ENCODE results near the gene PGGHG. TPM values are rescaled to one million over a fixed set of nuclear protein-coding genes. Genes with fewer than 3 reads are reported as not detected.
A peak's percentile ranks its signal among the peaks of the same experiment; 100 is the strongest.

PGGHG gene
- polyA plus RNA-seq, 4 donors: 86.9 to 154 (median 122) TPM

DNA sequence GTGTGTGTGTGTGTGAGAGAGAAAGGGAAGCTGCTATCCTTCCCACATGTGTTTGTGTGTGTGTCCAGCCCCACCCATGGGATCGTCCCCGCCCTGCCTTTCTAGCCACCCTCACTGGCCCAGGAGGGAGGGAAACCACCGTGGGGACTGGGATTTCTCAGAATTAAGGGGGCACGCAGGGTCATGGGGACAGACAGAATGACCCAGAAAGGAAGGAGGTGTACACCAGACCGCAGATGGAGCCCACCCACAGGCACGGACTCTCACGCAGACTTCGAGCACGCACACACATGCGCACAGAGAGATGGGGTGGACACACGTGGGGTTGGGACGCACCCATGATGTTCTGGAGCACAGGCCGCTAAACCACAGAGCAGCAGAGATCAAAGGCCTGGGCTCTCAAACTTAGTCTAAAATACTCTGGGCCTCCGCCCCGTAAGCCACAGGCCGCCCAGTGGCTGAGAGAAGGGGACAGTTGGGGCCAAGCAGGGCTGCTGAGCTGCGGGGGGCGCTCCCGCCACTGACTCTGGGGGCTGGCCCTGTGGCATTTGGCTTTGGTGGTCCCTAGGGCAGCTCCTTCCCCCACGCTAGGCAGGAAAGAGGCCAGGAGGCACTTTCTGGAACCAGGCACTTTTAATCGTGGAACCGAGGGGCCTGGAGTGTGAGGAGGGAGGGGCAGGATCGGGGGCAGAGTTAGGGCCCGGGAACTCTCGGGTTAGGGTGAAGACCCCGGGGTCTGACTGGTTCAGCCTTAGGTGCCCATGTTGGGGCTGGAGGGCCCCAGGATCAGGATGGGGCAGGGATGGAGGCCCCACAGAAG is 8.9 kb downstream of the PGGHG start:
- DNase-seq (no peak), FAIRE-seq (no peak)
- H3K4me3 ChIP-seq (ENCODE audit: low read depth in 1 of 3, low read length in 3 of 3): no peak overlapping the region
- H3K9me3 ChIP-seq (ENCODE audit: control insufficient read depth in 2 of 2, insufficient read depth in 1 of 2, low read depth in 1 of 2, low read length in 1 of 2): no peaks in the 10 kb centered on the region
- WGBS, 3 donors: 11 to 39% (median 20%) methylated on average over 25 to 26 of the region's 26 CpGs
- H3K27me3 ChIP-seq (ENCODE audit: control insufficient read depth in 3 of 3, insufficient read depth in 3 of 3, low read length in 3 of 3): peaks cover 0 to 15% (median 0%) of the 10 kb centered on the region in 3 donors
- H3K4me1 ChIP-seq (ENCODE audit: control insufficient read depth in 3 of 3, insufficient read depth in 2 of 3, low read depth in 1 of 3, low read length in 2 of 3): peaks cover 0 to 12% (median 0%) of the 10 kb centered on the region in 3 donors
- peaks cover 0 to 32% (median 0%) of the 10 kb centered on the region in 3 donors for H3K36me3 ChIP-seq (ENCODE audit: control insufficient read depth in 3 of 3, insufficient read depth in 2 of 3, low read depth in 1 of 3, low read length in 3 of 3)
- H3K27ac ChIP-seq (ENCODE audit: low read depth in 1 of 3, low read length in 2 of 3): peak overlapping the region in 1 of 3 donors; percentile 32

DNA sequence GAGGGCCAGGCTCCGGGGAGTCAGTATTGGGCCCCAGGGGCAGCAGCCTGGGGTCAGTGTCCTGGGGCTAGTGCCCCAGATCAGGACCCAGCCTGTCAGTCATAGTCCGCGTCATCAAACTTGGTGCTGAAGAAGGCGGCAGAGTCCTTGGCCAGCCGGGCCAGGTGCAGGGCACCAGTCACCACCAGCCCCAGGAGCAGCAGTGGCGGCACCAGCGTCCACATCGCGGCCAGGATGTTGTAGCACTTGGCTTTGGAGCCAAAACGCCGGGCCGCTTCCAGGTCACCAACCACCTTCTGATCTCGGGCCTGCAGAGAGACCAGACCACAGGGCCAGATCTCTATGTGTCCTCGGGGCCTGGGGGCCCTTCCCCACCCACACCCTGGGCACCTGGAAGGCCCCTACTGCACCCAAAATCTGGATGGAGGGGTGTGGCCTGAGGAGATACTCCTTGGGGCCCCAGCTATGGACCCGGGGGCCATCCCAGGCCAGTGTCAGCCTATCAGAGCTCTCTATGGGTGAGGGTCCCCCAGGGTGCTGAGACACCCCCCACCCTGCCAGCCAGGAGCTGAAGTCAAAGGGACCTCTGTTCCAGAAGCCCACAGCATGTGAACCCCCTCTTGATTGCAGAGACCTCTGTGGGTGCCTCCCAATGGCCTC is 9.6 kb downstream of the PGGHG start:
- 19 to 48% (median 34%) methylated on average over 14 to 15 of the region's 15 CpGs for WGBS, 3 donors
- no peak for FAIRE-seq
- no peak for DNase-seq
- H3K27ac ChIP-seq (ENCODE audit: low read depth in 1 of 3, low read length in 2 of 3): no peak overlapping the region
- peaks cover 0 to 24% (median 0%) of the 10 kb centered on the region in 3 donors for H3K36me3 ChIP-seq (ENCODE audit: control insufficient read depth in 3 of 3, insufficient read depth in 2 of 3, low read depth in 1 of 3, low read length in 3 of 3)
- peaks cover 0 to 15% (median 0%) of the 10 kb centered on the region in 3 donors for H3K27me3 ChIP-seq (ENCODE audit: control insufficient read depth in 3 of 3, insufficient read depth in 3 of 3, low read length in 3 of 3)
- H3K9me3 ChIP-seq (ENCODE audit: control insufficient read depth in 2 of 2, insufficient read depth in 1 of 2, low read depth in 1 of 2, low read length in 1 of 2): no peaks in the 10 kb centered on the region
- H3K4me3 ChIP-seq (ENCODE audit: low read depth in 1 of 3, low read length in 3 of 3): no peak overlapping the region
- H3K4me1 ChIP-seq (ENCODE audit: control insufficient read depth in 3 of 3, insufficient read depth in 2 of 3, low read depth in 1 of 3, low read length in 2 of 3): peaks cover 0 to 12% (median 0%) of the 10 kb centered on the region in 3 donors

DNA sequence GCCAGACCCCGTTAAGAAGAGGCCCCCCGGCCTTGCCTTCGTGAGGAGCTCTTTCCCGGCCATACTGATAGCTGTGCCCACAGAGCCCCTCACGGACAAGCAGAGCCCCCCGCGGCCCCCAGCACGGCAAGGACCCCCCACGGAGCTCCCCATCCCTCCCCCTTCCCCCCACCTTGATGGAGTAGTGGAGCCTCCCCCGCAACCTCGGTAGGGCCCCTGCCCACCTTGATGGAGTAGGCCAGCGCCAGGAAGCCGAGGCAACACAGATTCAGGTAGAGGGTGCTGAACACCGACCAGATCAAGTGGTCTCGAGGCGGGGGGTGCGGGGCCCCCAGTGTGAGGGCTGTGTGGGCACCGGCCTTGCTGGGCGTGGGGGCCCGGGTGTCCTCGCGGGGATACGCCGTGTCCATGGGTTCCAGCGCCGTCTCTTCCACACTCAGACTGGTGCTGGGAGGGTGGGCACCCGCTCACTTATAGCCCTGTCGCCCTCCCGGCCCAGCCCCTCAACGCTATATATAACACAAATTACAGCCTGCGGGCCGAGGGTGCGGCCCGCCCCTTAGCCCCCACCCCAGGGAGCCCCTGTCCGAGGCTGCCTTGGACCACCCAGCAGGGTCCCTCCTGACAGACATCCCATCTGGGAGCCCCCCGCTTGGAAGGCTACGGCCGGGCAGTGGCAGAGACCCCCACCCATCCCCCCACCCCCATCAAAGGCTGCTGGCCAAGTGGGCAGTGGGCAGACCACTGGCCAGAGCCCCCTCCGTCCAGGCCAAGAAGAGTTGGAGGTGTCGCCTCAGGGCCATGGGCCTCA is 10.4 kb downstream of the PGGHG start, which contains the start of gene IFITM5:
Gene IFITM5 (minus strand): TSS at position 446 of the 811 bp plus-strand sequence. CDS start 36 bp downstream, at position 410.
- Histone ChIP-seq H3K9me3 (ENCODE audit: control insufficient read depth in 2 of 2, insufficient read depth in 1 of 2, low read depth in 1 of 2, low read length in 1 of 2) (no peaks in the 10 kb centered on the region), H3K27ac (ENCODE audit: low read depth in 1 of 3, low read length in 2 of 3) (no peak within 1 kb of the TSS), H3K4me1 (ENCODE audit: control insufficient read depth in 3 of 3, insufficient read depth in 2 of 3, low read depth in 1 of 3, low read length in 2 of 3) (peaks cover 0 to 12% (median 0%) of the 10 kb centered on the region in 3 donors), H3K27me3 (ENCODE audit: control insufficient read depth in 3 of 3, insufficient read depth in 3 of 3, low read length in 3 of 3) (peaks cover 0 to 18% (median 0%) of the 10 kb centered on the region in 3 donors), H3K36me3 (ENCODE audit: control insufficient read depth in 3 of 3, insufficient read depth in 2 of 3, low read depth in 1 of 3, low read length in 3 of 3) (peaks cover 0 to 17% (median 0%) of the 10 kb centered on the region in 3 donors), H3K4me3 (ENCODE audit: low read depth in 1 of 3, low read length in 3 of 3) (no peak within 1 kb of the TSS)
- WGBS, 3 donors: 11 to 61% (median 36%) methylated on average over 35 to 40 of the region's 40 CpGs
- DNase-seq (no peak), FAIRE-seq (no peak)

DNA sequence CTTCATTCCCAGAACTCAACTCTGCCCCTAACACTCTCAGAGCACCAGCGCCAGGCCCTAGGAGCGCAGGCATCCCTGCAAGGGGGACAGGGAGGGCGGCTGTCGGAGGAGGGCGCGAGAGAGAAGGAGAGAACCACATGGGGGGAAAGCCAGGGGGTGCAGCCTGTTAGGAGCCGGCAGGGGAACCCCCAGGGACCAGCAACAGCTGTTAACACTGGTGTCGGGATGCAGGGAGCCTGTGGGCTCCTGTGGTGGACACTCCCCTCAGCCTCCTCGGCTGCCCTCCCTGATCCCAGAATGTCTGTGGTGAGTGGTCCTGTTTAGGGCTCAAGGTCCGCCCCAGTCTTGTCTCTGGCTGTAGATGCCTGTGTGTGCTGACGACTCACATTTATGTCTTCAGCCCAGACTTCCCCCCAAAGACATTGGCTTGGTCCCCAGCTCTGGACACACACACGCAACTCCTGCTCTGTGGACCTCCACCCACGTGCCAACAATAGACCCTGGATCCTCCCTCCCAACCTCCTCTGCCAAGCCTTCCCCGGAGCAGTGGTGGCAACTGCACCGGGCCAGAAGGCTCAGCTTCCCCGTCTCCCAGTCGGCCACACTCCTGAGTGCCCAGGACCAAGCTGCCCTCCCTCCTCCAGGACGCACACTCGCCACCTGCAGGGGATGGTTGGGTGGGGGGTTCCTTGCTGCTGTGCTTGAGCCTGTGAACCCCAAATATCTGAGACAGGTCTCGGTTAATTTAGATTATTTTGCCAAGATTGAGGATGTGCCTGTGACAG is 11.2 kb downstream of the PGGHG start:
- H3K9me3 ChIP-seq (ENCODE audit: control insufficient read depth in 2 of 2, insufficient read depth in 1 of 2, low read depth in 1 of 2, low read length in 1 of 2): no peaks in the 10 kb centered on the region
- peaks cover 0 to 14% (median 0%) of the 10 kb centered on the region in 3 donors for H3K4me1 ChIP-seq (ENCODE audit: control insufficient read depth in 3 of 3, insufficient read depth in 2 of 3, low read depth in 1 of 3, low read length in 2 of 3)
- WGBS, 3 donors: 5 to 28% (median 12%) methylated on average over 20 of the region's 20 CpGs
- peaks cover 0 to 18% (median 0%) of the 10 kb centered on the region in 3 donors for H3K27me3 ChIP-seq (ENCODE audit: control insufficient read depth in 3 of 3, insufficient read depth in 3 of 3, low read length in 3 of 3)
- DNase-seq: no peak
- no peak overlapping the region for H3K4me3 ChIP-seq (ENCODE audit: low read depth in 1 of 3, low read length in 3 of 3)
- peaks cover 0 to 8% (median 0%) of the 10 kb centered on the region in 3 donors for H3K36me3 ChIP-seq (ENCODE audit: control insufficient read depth in 3 of 3, insufficient read depth in 2 of 3, low read depth in 1 of 3, low read length in 3 of 3)
- FAIRE-seq: no peak
- H3K27ac ChIP-seq (ENCODE audit: low read depth in 1 of 3, low read length in 2 of 3): no peak overlapping the region

DNA sequence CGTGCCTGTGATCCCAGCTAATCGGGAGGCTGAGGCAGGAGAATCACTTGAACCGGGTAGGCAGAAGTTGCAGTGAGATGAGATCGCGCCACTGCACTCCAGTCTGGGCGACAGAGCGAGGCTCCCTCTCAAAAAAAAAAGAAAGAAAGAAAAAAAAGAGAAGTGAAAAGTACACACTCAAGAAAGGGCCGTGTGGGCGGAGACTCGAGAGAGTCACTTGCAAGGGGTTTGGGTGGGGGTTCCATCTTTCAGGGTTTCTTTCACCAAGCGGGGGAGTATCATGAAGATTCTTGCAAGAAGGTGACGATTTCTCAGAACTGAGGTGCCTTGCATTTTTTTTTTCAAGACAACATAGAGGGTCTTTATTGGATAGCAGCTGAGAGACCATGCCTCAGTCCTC is 14.4 kb downstream of the PGGHG start:
- Histone ChIP-seq H3K36me3 (ENCODE audit: control insufficient read depth in 3 of 3, insufficient read depth in 2 of 3, low read depth in 1 of 3, low read length in 3 of 3) (no peaks in the 10 kb centered on the region), H3K9me3 (ENCODE audit: control insufficient read depth in 2 of 2, insufficient read depth in 1 of 2, low read depth in 1 of 2, low read length in 1 of 2) (no peaks in the 10 kb centered on the region), H3K27ac (ENCODE audit: low read depth in 1 of 3, low read length in 2 of 3) (no peak overlapping the region), H3K4me1 (ENCODE audit: control insufficient read depth in 3 of 3, insufficient read depth in 2 of 3, low read depth in 1 of 3, low read length in 2 of 3) (peaks cover 0 to 20% (median 0%) of the 10 kb centered on the region in 3 donors), H3K4me3 (ENCODE audit: low read depth in 1 of 3, low read length in 3 of 3) (no peak overlapping the region), H3K27me3 (ENCODE audit: control insufficient read depth in 3 of 3, insufficient read depth in 3 of 3, low read length in 3 of 3) (peaks cover 0 to 18% (median 0%) of the 10 kb centered on the region in 3 donors)
- WGBS, 3 donors: 72 to 80% (median 80%) methylated on average over 12 of the region's 12 CpGs
- DNase-seq (no peak), FAIRE-seq (no peak)

DNA sequence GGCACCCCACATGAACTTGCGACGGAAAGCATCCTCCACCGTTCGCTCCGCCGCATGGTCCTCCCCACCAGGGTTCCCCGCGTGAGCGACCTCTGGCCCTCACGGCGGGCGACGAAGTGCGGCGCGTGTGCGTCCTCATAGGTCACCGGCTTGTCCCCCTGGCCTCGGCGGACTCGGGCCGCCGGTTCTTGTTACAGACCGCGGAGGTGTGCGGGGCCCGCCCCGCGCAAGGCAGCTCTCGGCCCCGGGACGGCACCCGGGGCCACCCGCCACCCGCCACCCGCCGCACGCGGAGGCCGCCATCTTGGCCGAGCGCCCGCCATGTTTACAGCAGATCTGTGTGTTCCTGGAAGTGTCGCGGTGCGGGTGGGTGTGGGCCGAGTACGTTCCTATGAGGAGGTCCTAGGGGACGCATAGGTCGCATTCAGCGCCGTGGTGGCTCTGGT is 15.2 kb downstream of the PGGHG start:
- Histone ChIP-seq H3K27me3 (ENCODE audit: control insufficient read depth in 3 of 3, insufficient read depth in 3 of 3, low read length in 3 of 3) (peaks cover 0 to 18% (median 0%) of the 10 kb centered on the region in 3 donors), H3K9me3 (ENCODE audit: control insufficient read depth in 2 of 2, insufficient read depth in 1 of 2, low read depth in 1 of 2, low read length in 1 of 2) (no peaks in the 10 kb centered on the region), H3K4me3 (ENCODE audit: low read depth in 1 of 3, low read length in 3 of 3) (no peak overlapping the region), H3K27ac (ENCODE audit: low read depth in 1 of 3, low read length in 2 of 3) (no peak overlapping the region), H3K36me3 (ENCODE audit: control insufficient read depth in 3 of 3, insufficient read depth in 2 of 3, low read depth in 1 of 3, low read length in 3 of 3) (no peaks in the 10 kb centered on the region), H3K4me1 (ENCODE audit: control insufficient read depth in 3 of 3, insufficient read depth in 2 of 3, low read depth in 1 of 3, low read length in 2 of 3) (peaks cover 0 to 18% (median 0%) of the 10 kb centered on the region in 3 donors)
- FAIRE-seq (no peak), DNase-seq (no peak)
- WGBS, 3 donors: 83 to 87% (median 83%) methylated on average over 50 to 52 of the region's 52 CpGs

DNA sequence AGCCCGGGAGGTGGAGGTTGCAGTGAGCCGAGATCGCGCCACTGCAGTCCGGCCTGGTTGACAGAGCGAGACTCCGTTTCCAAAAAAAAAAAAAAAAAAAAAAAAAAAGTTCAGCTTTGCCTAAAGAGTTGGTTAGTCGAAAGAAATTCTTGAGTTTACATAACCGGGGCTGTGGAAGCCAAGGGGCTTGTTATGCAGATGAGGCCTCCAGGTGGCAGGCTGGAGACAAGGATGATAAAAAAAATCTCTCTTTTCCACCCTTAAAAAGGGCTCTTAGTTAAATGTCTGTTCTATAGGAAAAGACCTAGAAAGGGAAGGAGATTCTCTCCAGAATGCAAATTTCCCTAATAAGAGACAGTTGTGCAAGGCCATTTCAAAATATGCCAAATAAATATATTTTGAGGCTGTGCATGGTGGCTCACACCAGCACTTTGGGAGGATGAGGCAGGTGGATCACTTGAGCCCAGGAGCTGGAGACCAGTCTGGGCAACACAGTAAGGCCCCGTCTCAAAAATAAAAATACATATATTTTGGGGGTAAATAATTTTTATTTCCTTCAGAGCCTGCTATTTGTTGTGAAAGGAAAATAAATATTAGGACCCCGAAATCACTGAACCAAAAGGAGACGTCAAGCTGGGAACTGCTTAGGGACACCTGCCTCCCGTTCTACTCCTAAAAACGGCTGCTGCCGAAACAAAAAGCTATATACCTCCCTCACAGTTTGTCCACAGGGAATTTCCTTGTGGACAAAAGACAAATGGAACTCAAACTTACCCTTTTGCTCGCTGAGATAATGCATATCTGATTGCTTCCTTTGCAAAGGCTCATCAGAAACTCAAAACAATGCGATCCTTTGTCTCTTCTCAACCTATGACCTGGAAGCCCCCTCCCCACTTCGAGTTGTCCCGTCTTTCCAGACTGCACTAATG is 16.3 kb downstream of the PGGHG start:
- peak in 1 of 2 donors; percentile 76 for DNase-seq
- whole genome bisulfite sequencing, 3 donors: 29 to 37% (median 33%) methylated on average over 19 of the region's 19 CpGs
- Histone ChIP-seq H3K4me3 (ENCODE audit: low read depth in 1 of 3, low read length in 3 of 3) (no peak overlapping the region), H3K27me3 (ENCODE audit: control insufficient read depth in 3 of 3, insufficient read depth in 3 of 3, low read length in 3 of 3) (peaks cover 0 to 12% (median 0%) of the 10 kb centered on the region in 3 donors), H3K36me3 (ENCODE audit: control insufficient read depth in 3 of 3, insufficient read depth in 2 of 3, low read depth in 1 of 3, low read length in 3 of 3) (no peaks in the 10 kb centered on the region), H3K4me1 (ENCODE audit: control insufficient read depth in 3 of 3, insufficient read depth in 2 of 3, low read depth in 1 of 3, low read length in 2 of 3) (peaks cover 0 to 23% (median 0%) of the 10 kb centered on the region in 3 donors), H3K9me3 (ENCODE audit: control insufficient read depth in 2 of 2, insufficient read depth in 1 of 2, low read depth in 1 of 2, low read length in 1 of 2) (no peaks in the 10 kb centered on the region), H3K27ac (ENCODE audit: low read depth in 1 of 3, low read length in 2 of 3) (peak overlapping the region in 1 of 3 donors; percentile 55)
- FAIRE-seq: no peak
